PFSK-1 (cell line): ENCODE results near the gene LIPA.

Experiments
- REST ChIP-seq, 2 experiments: IDR thresholded peaks; 2 replicates each; pipeline versions ENCODE4 v1.6.1 to v1.8.0; 2011 to 2012; ENCODE audit warnings: low read depth in 2 of 2, low read length in 2 of 2, control low read depth in 1 of 2, inconsistent platforms in 1 of 2, mild to moderate bottlenecking in 1 of 2, moderate library complexity in 1 of 2; ENCODE audit not compliant: insufficient read depth in 1 of 2
- TAF1 ChIP-seq: IDR thresholded peaks from 2 replicates; pipeline ENCODE4 v1.6.1; 2012; ENCODE audit warnings: low read length, control low read depth, borderline replicate concordance; ENCODE audit not compliant: insufficient read depth

GRCh38 chr10:89256962-89257361 lies 5.4 kb upstream of the LIPA start:
- TF ChIP-seq TAF1 (no peak), REST (IDR thresholded peaks at IDR 0.05; ENCODE audit: insufficient read depth in 1 of 2, low read depth in 2 of 2, low read length in 2 of 2) (no peak)
